Activated T-helper 1 cell treated with anti-CD3 and anti-CD28 coated beads, Interleukin-2, amount 50 U/mL, for 16 hours (primary cell): ENCODE data around the gene TMEM179B.
"Not testable (repeated sequence)": the region's sequence is repeated elsewhere in the genome, so short reads cannot be mapped to it uniquely, and the experiment has no call there.

Source experiments
- DNase-seq, 2 donors: peaks; one replicate each; pipeline ENCODE4 v3.0.0-alpha.2; 2020; ENCODE audit warnings: low read depth in 1 of 2, low spot score in 1 of 2

The TMEM179B gene, protein sequence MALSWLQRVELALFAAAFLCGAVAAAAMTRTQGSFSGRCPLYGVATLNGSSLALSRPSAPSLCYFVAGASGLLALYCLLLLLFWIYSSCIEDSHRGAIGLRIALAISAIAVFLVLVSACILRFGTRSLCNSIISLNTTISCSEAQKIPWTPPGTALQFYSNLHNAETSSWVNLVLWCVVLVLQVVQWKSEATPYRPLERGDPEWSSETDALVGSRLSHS

GRCh38 chr11:62787005-62787759, at the start of gene TMEM179B:
Gene TMEM179B (plus strand): TSS chr11:62787402. CDS start chr11:62787432, 30 bp downstream.
- DNase-seq, result peak; percentile 94 to 95

- no peak for DNase-seq
Observed at GRCh38 chr11:62747475-62748160, 39.6 kb upstream of the TMEM179B start.

DNA sequence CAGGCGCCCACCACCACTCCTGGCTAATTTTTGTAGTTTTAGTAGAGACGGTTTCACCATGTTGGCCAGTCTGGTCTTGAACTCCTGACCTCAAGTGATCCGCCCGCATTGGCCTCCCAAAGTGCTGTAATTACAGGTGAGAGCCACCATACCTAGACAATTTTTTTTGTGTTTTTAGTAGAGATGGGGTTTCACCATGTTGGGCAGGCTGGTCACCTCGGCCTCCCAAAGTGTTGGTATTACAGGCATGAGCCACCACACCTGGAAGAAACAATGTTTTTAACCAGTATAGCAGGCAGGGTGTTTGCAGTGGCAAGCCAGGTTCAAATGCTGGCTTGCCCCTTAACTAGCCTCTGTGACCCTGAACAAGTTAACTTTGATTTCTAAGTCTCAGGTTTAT, 37.3 kb upstream of the TMEM179B start:
- DNase-seq, result not testable (repeated sequence)

DNA sequence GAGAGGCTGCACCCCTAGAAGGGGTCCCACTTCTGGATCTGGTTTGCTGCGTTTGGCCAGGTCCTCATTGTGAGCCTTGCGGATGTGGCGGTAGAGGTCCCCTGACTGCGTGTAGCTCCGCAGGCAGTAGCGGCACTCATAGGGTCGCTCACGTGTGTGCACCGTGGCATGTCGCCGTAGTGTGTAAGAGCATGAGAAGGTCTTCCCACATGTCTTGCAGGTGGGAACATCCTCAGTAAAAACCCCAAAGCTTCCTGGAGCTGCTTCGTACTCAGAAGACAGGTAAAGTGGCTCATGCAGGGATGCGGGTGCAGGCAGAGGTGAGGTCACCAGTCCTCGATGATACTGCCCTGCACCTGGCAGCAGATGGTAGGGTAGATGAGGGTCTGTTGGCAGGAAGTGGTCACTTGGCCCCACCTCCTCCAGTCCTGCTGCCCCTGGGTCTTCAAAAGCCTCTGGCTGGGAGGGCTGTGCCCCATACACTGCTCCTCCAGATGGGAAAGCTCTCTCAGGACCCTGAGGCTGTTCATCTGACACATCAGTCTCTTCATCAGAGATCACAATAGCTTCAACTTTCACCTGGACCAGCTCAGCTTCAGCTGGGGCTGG, 34.9 kb upstream of the TMEM179B start:
- no peak for DNase-seq

DNA sequence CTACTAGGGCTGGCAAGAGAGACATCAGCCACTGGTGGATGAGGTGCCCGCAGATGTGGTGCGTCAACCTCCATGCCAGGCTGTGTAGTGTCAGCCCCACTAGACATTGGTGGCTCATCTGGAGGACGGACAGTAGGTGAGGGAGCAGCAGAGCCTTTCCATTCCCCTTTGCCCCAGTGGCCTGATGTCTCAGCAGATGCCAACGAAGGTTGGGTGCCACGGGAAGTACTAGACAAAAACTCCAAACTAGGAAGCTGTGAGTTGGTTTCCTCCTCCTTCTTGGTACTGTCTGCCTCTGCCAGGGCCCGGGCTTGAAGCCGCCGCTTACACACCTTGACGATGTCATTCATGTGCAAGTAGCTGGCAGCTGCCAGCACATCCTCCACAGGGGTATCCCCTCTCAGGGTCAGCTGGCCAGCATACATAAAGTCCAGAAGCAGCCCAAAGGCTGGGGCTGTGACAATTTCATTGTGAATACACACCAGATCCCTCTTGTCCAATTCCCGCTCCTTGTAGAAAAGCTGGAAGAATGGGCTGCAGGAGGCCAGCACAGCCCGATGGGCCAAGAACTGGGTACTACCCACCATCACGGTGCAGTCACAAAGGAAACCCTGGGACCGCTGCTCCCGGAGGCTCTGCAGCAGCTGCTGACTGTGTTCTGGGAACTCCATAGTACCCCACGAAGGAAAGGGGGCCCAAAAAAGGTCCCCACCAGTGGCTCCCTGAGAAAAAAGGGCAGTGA, 34.0 kb upstream of the TMEM179B start:
- DNase-seq, result no peak

- DNase-seq, result peak; percentile 91 to 95
Observed at GRCh38 chr11:62753736-62754603, 33.2 kb upstream of the TMEM179B start, which contains the start of gene ZBTB3. Gene ZBTB3 (minus strand): TSS chr11:62754160. CDS start chr11:62753664, 496 bp downstream.

DNA sequence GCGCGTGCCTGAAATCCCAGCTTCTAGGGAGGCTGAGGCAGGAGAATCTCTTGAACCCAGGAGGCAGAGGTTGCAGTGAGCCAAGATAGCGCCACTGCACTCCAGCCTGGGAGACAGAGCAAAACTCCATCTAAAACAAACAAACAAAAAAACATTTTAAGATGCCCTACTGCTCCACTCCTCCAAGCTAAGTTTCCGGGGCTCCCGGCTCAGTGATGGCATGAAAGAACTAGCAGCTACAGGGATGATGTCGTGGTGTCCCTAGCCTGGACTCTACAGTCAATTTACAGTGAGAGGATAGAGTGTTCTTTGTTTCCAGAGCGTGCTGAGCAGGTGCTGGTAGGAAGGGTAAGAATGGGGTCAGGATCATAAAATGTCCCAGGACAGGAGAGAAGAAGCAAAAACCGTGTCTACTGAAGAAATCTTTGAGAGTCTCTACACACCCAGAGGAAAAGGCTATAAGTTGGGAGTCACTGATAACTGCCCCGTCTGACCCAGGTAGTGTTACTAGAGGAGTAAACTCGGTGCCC, 32.1 kb upstream of the TMEM179B start:
- no peak for DNase-seq

DNA sequence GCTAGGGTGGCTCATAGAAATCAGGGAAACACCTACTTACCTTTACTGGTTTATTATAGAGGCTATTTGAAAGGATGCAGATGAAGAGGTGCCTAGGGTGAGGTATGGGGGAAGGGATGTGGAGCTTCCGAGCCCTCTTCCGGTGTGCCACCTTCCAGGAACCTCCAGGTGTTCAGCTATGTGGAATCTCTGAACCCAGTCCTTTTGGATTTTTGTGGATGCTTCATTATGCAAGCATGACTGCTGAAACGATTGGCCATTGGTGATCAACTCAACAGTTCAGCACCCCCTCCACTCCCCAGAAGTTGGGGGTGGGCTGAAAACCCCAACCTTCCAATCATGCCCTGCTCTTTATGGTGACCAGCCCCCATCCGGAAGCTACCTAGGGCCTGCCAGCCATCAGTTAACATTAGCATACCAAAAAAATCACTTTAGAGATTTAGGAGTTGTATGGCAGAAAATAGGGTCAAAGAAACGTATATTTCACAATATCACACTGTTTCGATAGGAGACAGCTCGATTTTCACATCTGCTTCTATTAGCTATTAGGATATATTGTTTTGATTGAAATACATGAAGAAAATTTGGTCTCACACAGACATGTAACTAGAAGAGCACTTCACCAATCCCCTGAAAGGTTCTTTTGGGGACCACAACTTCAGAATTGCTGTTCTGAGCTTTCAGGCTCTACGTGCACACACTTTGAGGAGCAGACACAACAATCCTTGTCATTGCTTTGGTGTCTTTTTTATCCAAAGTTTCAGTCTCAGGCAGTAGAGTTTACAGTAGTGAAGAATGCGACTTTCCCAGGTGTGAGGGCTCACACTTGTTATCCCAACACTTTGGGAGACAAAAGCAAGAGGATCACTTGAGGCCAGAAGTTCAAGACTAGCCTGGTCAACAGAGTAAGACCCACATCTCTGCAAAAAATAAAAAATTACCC, 29.1 kb upstream of the TMEM179B start:
- DNase-seq, result no peak

GRCh38 chr11:62760867-62761227, 26.4 kb upstream of the TMEM179B start:
- DNase-seq, result not testable (repeated sequence)

GRCh38 chr11:62770778-62771143, 16.4 kb upstream of the TMEM179B start:
- no peak for DNase-seq

DNA sequence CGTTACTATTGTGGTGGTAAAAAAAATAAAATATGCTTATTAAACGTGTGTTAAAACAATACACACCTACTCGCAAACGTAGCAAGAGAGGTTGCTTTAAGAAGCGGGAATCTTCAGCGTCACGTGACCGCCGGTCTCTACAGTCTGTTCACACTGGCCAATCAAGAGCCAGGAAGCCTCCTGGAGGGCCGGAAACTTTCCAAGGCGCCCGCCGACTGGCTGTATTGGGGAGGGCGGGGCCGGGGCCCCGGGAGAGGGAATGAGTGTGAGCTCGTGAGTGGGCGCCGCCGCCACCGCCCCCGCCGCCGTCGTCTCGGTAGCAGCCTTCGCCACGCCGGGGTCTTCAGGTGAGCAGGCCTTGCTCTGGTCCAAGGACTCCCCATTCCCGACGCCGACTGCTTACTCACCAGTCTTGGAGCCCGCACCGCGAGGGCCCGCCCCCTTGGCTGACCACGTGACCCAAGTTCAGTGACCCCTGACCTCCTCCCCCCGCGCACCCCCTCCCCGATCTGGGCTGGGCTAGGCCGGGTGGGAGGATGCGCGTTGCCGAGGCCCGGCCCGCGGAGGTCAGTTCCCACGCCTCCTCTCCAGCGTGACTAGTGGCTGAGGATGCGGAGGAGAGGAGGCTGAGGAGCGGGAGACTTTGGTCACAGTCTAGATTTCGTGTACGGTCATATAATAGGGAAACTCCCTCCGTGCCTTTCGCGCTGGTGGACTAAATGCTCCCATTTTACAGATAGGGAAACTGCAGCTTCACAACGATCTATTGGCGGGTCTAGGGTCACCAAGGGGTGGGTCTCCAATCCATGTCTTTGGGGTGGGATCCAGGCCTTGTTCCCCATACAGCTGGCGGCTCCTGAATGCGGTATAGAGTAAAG, 15.8 kb upstream of the TMEM179B start, which contains the start of gene TAF6L:
TAF6L (plus strand) TSS at position 253 of the 878 bp plus-strand sequence. CDS start 4,388 bp downstream, outside the sequence.
- peak; percentile 87 to 88 for DNase-seq

DNA sequence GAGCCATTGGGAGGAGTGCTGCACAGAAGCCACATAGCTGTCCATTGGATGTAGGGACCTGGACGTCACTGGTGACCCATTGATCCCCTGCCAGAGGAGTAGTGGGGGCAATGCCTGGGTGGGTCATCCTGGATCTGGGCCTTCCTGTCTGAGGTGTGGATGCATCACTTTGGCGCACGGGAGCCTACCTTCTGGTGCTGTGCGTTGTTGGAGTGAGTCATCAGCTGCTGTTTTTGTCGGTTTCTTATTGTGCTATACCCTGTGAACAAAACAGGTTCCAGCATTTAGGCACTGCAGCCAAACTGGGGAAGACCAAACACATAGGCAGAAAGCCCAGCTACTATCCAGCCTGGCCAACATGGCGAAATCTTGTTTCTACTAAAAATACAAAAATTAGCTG, 12.8 kb upstream of the TMEM179B start:
- DNase-seq, result no peak

GRCh38 chr11:62775646-62776045, 11.6 kb upstream of the TMEM179B start:
- DNase-seq, result no peak

DNA sequence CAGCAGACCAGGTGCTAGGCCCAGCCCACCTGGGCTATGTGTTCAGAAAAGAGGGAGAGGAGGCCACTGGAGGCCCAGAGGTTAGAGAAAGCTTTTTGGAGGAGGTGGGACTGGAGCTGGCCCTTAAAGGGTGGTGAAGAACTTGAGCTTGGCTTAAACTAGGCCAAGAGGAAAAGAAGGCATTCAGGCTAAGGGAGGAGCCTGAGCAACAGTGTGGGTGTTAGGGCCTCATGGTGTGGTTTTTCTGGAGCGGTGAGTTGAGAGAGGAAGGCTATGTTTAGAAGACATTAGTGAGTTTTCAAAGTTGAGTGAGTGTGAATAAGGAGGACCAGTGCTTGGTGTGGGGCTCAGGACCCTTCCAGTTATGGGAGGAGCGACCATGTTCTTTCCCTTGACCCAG, 9.8 kb upstream of the TMEM179B start:
- DNase-seq, result no peak

GRCh38 chr11:62778441-62778840, 8.8 kb upstream of the TMEM179B start:
- DNase-seq, result no peak

DNA sequence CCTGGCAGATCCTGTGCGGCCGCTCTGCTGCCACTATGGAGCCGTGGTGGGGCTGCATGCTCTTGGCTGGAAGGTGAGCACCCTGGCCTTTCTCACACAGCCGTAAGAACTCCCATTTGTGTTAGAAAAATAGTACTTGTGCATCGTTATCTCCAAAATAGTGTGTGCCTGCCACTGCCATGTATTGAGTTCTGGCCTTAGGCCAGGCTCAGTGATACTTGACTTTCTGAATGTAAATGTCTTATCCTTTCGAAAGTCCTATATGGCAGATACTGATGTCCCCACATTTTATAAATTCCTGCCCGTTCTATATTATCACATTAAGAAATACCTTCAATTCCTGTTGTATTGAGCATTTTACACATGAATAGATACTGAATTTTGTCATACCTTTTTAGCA, 4.4 kb upstream of the TMEM179B start:
- DNase-seq, result no peak

- peak; percentile 73 to 81 for DNase-seq
Observed at GRCh38 chr11:62786318-62787004, 741 bp upstream of the TMEM179B start.
